ENCODE data around the gene TMEM108.

TMEM108 gene

DNA sequence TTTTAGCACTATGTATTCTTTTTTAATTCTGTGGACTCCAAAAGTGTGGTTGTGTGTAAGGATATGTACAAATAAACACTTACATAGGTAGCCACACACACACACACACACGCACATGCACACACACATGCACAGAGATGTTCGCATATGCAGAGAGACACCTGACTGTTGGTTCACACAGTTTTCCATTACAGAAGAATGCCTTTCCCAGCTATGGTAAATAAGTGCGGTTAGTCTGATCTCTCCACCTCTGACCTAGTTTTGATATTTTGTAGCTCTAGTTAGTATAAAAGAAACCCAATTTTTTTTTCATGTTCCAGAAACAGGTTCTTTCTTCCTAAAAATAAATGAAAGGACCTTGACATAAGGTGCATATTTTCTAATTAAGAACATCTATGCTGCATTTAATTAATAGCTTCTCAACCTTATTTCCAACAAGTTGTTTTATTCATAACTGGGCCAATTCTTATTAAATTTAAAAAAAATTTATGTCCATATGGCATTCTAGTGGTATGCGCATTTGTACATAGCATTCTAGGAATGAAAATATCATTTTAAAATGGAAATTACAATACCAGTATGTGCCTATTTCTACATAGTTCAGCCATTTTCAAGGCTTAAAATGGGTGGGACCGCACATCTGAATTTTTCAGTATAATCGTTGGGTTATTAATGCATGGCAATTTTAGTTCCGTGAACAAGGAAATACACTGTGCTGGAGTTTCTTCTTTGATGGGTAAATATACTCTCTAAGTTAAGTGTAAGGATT is 27.2 kb downstream of the TMEM108 start:
- H3K36me3 ChIP-seq (ENCODE audit: insufficient read depth, low read length), result no peaks in the 10 kb centered on the region
- H3K27ac ChIP-seq, result no peak overlapping the region
- no peaks in the 10 kb centered on the region for H3K9me3 ChIP-seq (ENCODE audit: low read depth, low read length)
- H3K9ac ChIP-seq (ENCODE audit: insufficient read length), result no peak overlapping the region
- DNase-seq (ENCODE audit: low read depth, low spot score), result no peak
- H3K4me3 ChIP-seq, result no peak overlapping the region
- TF ChIP-seq POLR2AphosphoS5 (IDR thresholded peaks at IDR 0.05; ENCODE audit: borderline replicate concordance, low read depth, low read length), result no peak
- TF ChIP-seq EZH2 (IDR thresholded peaks at IDR 0.05), result no peak
- TF ChIP-seq FOXP2 (optimal IDR thresholded peaks at IDR 0.05; ENCODE audit: control extremely low read depth, extremely low read length, insufficient read depth), result no peak

DNA sequence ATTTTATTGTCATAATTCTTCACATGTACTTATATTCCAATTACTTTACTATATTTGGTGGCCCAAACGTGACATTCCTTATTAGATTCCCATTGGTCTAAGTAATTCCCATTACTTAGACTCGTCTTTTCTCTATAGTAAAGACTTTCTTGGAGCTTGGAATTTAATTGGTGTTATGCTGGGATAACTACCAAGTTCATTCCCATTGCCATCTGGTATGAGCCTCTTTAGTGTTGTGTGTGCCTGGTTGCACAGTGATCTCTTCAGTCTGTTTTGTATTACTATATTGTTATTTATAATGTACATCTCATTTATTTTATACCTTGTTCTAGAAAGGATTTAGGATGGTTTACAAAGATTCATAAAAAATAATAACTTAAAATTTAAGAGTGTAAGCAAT is 27.8 kb downstream of the TMEM108 start:
- DNase-seq (ENCODE audit: low read depth, low spot score), result no peak
- H3K9ac ChIP-seq (ENCODE audit: insufficient read length), result no peak overlapping the region
- no peak overlapping the region for H3K27ac ChIP-seq
- H3K9me3 ChIP-seq (ENCODE audit: low read depth, low read length), result no peaks in the 10 kb centered on the region
- H3K4me3 ChIP-seq, result no peak overlapping the region
- no peaks in the 10 kb centered on the region for H3K36me3 ChIP-seq (ENCODE audit: insufficient read depth, low read length)
- TF ChIP-seq POLR2AphosphoS5 (IDR thresholded peaks at IDR 0.05; ENCODE audit: borderline replicate concordance, low read depth, low read length), result no peak
- no peak for TF ChIP-seq EZH2 (IDR thresholded peaks at IDR 0.05)
- no peak for TF ChIP-seq FOXP2 (optimal IDR thresholded peaks at IDR 0.05; ENCODE audit: control extremely low read depth, extremely low read length, insufficient read depth)

DNA sequence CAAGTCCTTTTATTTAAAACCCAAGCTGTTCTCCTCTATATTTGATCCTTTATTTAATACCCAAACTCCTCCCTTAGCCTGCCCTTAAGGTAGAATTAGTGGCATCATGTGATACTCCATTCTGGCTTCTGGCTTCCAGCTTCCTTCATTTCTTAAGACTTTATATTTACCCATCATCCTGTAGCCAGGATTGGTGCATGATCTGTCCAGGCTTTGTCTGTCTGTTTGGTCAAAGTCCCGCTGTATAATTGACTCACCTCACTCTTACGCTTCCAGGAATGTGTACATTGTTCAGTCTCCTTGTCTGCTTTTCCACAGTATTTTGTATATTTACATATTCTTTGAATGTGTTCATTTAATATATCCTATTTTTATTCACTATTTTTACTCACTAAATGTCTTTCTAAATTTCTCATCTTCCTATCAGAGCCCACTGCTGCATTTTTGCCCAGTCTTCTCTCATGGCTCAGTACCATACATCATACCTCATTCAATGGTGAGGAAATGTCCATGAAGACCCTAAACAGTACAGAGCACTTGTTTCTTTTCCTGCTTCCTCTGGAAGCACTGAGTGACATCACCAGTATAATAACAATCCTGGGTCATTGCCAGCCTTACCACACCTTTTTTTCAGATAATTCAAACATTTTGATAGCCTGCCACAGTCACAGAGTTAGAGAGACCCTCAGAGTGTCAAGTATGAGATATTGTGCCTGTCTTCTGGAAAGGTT is 31.5 kb downstream of the TMEM108 start:
- Histone ChIP-seq H3K9me3 (ENCODE audit: low read depth, low read length) (no peaks in the 10 kb centered on the region), H3K4me3 (no peak overlapping the region), H3K9ac (ENCODE audit: insufficient read length) (no peak overlapping the region), H3K27ac (no peak overlapping the region), H3K36me3 (ENCODE audit: insufficient read depth, low read length) (no peaks in the 10 kb centered on the region)
- TF ChIP-seq POLR2AphosphoS5 (IDR thresholded peaks at IDR 0.05; ENCODE audit: borderline replicate concordance, low read depth, low read length), result no peak
- TF ChIP-seq EZH2 (IDR thresholded peaks at IDR 0.05), result no peak
- TF ChIP-seq FOXP2 (optimal IDR thresholded peaks at IDR 0.05; ENCODE audit: control extremely low read depth, extremely low read length, insufficient read depth), result no peak
- DNase-seq (ENCODE audit: low read depth, low spot score), result no peak

DNA sequence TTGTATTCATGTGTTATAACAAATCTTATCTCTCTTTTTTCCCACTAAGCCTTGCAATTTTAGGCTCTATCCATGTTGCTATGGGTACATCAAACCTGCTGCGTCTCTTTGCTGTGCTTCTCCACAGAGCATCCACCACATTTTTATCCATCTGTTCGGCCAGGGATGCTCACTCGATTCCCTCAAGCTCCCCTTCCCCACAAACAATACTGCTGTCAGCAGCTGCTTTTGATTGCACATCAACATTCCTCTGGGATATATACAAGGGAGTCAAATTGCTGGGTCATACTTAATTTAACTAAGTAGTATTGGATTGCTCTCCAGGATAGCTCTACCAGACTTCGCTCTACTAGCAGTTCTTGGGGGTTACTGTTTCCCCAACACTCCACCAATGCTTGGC is 36.8 kb downstream of the TMEM108 start:
- H3K9me3 ChIP-seq (ENCODE audit: low read depth, low read length), result no peaks in the 10 kb centered on the region
- H3K36me3 ChIP-seq (ENCODE audit: insufficient read depth, low read length), result no peaks in the 10 kb centered on the region
- TF ChIP-seq FOXP2 (optimal IDR thresholded peaks at IDR 0.05; ENCODE audit: control extremely low read depth, extremely low read length, insufficient read depth) (no peak), POLR2AphosphoS5 (IDR thresholded peaks at IDR 0.05; ENCODE audit: borderline replicate concordance, low read depth, low read length) (no peak), EZH2 (IDR thresholded peaks at IDR 0.05) (no peak)
- no peak overlapping the region for H3K27ac ChIP-seq
- no peak for DNase-seq (ENCODE audit: low read depth, low spot score)
- H3K4me3 ChIP-seq, result no peak overlapping the region
- no peak overlapping the region for H3K9ac ChIP-seq (ENCODE audit: insufficient read length)

DNA sequence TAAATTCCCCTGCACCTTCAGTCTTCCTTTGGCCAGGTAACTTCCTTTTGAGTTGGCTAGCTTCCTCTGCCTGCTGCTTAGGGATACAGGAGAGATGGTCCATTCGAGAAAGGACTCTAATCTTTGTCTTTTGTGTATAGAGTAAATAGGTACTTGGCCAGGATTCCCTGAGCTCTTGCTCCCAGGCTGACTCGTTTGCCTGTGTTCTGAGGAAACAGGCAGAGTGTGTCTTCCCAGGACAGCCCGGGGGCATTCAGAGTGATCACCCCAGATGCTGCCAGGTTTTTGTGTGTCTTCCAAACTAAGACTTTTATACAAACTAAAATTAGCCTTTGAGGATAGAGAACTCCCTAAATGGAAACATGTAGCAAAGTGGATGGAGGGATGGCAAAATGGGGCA is 39.5 kb downstream of the TMEM108 start:
- Histone ChIP-seq H3K36me3 (ENCODE audit: insufficient read depth, low read length) (no peaks in the 10 kb centered on the region), H3K27ac (no peak overlapping the region), H3K9me3 (ENCODE audit: low read depth, low read length) (no peaks in the 10 kb centered on the region), H3K9ac (ENCODE audit: insufficient read length) (no peak overlapping the region), H3K4me3 (no peak overlapping the region)
- no peak for TF ChIP-seq POLR2AphosphoS5 (IDR thresholded peaks at IDR 0.05; ENCODE audit: borderline replicate concordance, low read depth, low read length)
- no peak for DNase-seq (ENCODE audit: low read depth, low spot score)

DNA sequence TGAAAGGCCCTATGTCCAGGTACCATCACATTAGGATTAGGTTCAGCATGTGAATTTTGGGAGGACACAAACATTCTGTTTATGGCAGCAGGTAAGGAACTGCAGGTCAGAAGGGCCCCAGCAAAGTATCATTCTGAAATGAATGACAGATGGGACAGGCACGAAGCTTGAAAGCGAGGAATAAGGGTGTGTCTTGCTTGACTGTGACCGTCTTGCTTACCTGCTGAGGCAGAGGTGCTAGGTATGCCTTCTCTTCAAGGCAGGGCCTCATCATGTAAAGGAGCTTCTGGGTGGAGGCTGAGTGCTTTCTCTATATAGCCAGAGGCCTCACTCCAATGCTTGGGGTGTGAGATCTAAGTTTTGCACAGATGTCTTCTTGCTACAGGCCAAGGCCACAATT is 41.4 kb downstream of the TMEM108 start:
- Histone ChIP-seq H3K36me3 (ENCODE audit: insufficient read depth, low read length) (no peaks in the 10 kb centered on the region), H3K9me3 (ENCODE audit: low read depth, low read length) (no peaks in the 10 kb centered on the region), H3K9ac (ENCODE audit: insufficient read length) (no peak overlapping the region), H3K27ac (no peak overlapping the region), H3K4me3 (no peak overlapping the region)
- no peak for TF ChIP-seq FOXP2 (optimal IDR thresholded peaks at IDR 0.05; ENCODE audit: control extremely low read depth, extremely low read length, insufficient read depth)
- no peak for TF ChIP-seq EZH2 (IDR thresholded peaks at IDR 0.05)
- no peak for TF ChIP-seq POLR2AphosphoS5 (IDR thresholded peaks at IDR 0.05; ENCODE audit: borderline replicate concordance, low read depth, low read length)
- DNase-seq (ENCODE audit: low read depth, low spot score), result no peak

DNA sequence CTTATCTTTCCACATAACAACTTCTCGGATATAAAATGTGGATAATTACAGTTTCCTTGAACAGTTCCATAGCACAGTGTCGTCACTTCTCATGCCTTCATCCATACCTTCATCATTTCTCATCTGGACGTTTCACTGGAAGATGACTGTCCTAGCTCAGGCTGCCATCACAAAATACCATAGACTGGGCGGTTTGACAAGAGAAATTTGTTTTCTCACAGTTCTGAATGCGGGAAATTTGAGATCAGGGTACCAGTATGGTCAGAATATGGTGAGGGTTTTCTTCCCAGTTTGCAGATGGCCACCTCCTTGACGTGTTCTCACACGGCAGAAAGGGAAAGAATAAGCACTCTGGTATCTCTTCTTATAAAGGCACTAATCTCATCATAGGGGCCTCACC is 42.8 kb downstream of the TMEM108 start:
- H3K36me3 ChIP-seq (ENCODE audit: insufficient read depth, low read length), result no peaks in the 10 kb centered on the region
- no peak overlapping the region for H3K9ac ChIP-seq (ENCODE audit: insufficient read length)
- no peak overlapping the region for H3K27ac ChIP-seq
- no peaks in the 10 kb centered on the region for H3K9me3 ChIP-seq (ENCODE audit: low read depth, low read length)
- TF ChIP-seq POLR2AphosphoS5 (IDR thresholded peaks at IDR 0.05; ENCODE audit: borderline replicate concordance, low read depth, low read length), result no peak
- no peak for TF ChIP-seq FOXP2 (optimal IDR thresholded peaks at IDR 0.05; ENCODE audit: control extremely low read depth, extremely low read length, insufficient read depth)
- TF ChIP-seq EZH2 (IDR thresholded peaks at IDR 0.05), result no peak
- no peak for DNase-seq (ENCODE audit: low read depth, low spot score)
- no peak overlapping the region for H3K4me3 ChIP-seq

DNA sequence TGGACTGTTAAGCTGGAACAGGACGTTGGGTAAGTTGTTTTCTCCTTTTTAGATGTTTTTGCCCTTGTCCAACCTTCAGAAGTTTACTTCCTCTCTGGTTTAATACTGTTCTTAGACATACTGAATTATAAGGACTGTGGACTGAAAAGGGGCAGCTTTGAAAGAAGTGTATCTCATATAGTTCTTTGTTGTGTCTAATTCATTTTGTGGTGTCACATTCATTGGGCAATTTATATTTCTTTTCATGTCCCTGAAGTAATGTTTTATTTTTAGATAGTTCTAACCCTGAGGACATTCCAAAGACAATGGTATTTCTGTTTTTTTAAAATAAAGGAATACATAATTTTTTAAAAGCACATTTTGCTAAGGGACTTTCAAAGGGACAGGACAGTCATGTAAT is 45.2 kb downstream of the TMEM108 start:
- Histone ChIP-seq H3K36me3 (ENCODE audit: insufficient read depth, low read length) (no peaks in the 10 kb centered on the region), H3K9me3 (ENCODE audit: low read depth, low read length) (no peaks in the 10 kb centered on the region), H3K27ac (no peak overlapping the region), H3K4me3 (no peak overlapping the region), H3K9ac (ENCODE audit: insufficient read length) (no peak overlapping the region)
- no peak for DNase-seq (ENCODE audit: low read depth, low spot score)
- no peak for TF ChIP-seq POLR2AphosphoS5 (IDR thresholded peaks at IDR 0.05; ENCODE audit: borderline replicate concordance, low read depth, low read length)
- TF ChIP-seq EZH2 (IDR thresholded peaks at IDR 0.05), result no peak
- TF ChIP-seq FOXP2 (optimal IDR thresholded peaks at IDR 0.05; ENCODE audit: control extremely low read depth, extremely low read length, insufficient read depth), result no peak
